B cell (primary cell): Measurements from ENCODE around the gene NAA10.

Source experiments
- CTCF ChIP-seq: fragments of 200-600 bp; IDR thresholded peaks from one replicate; pipeline ENCODE4 v1.8.0; 2022; ENCODE audit warnings: antibody characterized with exemption, mild to moderate bottlenecking
- EZH2 ChIP-seq: IDR thresholded peaks from 2 replicates; pipeline ENCODE4 v1.6.1; 2012; ENCODE audit warnings: borderline replicate concordance, low read depth, mild to moderate bottlenecking, moderate library complexity, low read length; ENCODE audit not compliant: insufficient read depth, poor library complexity, severe bottlenecking

GRCh38 chrX:153930011-153930910, 4.6 kb downstream of the NAA10 start:
- TF ChIP-seq CTCF (no peak), EZH2 (no peak)
